Left colon (tissue), 2 donors: ENCODE data around the gene SLC22A25. TPM values are rescaled to one million over a fixed set of nuclear protein-coding genes. Genes with fewer than 3 reads are reported as not detected.
"Not testable (repeated sequence)": the region's sequence is repeated elsewhere in the genome, so short reads cannot be mapped to it uniquely, and the experiment has no call there.

ENCODE experiments used
- ATAC-seq: fragments of 200-7000 bp; cut with Tn5 transposase; one replicate; pipeline ENCODE4 v1.9.1; 2020; ENCODE audit warnings: mild to moderate bottlenecking, moderate library complexity
- DNase-seq, 2 donors: peaks; one replicate each; pipeline ENCODE4 v3.0.0-alpha.2; 2020
- intact Hi-C, 2 donors: fragments of 100-400 bp; cut with DNase I in 1 of 2; cut with micrococcal nuclease in 1 of 2; formaldehyde crosslinking; loops; one replicate each; pipeline versions ENCODE4 v1.11.2 to v1.14.0; 2022; cut with DNase I, micrococcal nuclease
- long read RNA-seq: library from polyadenylated mRNA; unstranded; transcript quantifications from one replicate; pipeline ENCODE4 v2.0.0, GENCODE V29; 2021
- total RNA-seq, 2 donors: library from RNA; stranded (reverse); fragmentation: NEBNext Ultra II Directional; extraction: Animal tissue kit (Norgen Biotek cat#: 25700); gene quantifications; one replicate each; pipeline ENCODE4 v1.2.1, GENCODE V29; 2021
- donor health status: DM: no; HTN: no; CAD: no.
- donor health status: DM: yes; HTN: yes; CAD: no.

SLC22A25 gene
- not detected for total RNA-seq
- long read RNA-seq, result 0 reads

DNA sequence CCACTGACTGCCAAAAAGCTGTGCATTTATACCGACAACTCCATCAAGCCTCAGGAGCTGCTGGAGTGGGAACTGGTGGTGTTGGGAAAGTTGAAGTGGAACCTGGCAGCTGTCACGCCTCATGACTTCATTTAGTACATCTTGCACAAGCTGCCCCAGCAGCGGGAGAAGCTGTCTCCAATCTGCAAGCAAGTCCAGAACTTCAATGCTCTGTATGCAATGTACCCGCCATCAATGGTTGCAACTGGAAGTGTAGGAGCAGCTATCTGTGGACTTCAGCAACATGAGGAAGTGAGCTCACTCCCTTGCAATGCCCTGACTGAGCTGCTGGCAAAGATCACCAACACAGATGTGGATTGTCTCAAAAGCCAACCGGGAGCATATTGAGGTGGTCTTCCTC, at the start of gene SLC22A25:
SLC22A25 (minus strand) TSS at position 67 of the 400 bp plus-strand sequence. CDS start 13,947 bp downstream, outside the sequence.
- DNase-seq, result no peak
- no peak for ATAC-seq
- intact Hi-C loops, result no loop called here

DNA sequence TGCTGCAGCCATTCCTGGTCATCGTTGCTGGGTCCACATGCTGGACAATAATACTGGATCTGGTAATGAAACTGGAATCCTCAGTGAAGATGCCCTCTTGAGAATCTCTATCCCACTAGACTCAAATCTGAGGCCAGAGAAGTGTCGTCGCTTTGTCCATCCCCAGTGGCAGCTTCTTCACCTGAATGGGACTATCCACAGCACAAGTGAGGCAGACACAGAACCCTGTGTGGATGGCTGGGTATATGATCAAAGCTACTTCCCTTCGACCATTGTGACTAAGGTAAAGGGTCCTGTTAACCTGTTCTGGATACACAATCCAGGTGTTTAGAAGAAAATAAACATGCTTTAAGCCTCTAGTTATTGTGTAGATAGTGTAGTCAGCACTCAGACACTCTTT, 46.9 kb upstream of the SLC22A25 start:
- intact Hi-C loops, result no loop called here
- DNase-seq (no peak), ATAC-seq (no peak)

DNA sequence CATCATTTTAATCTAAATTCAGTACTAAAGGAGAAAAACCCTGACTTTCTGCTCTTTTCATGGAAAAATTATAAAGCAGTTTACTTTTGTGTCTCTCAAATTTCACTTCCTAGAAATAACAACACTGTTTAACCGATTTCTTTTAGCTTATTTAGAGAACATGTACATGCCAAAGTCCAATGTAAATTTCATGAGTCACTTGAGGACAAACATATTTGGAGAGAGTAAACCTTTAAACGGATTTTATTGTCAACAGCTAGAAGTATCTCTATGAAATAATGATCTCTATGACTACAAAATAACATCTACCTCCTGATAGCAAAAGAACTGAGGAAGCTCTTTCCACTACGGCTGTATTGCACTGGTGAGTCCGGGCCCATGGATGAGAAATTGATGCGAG, 46.3 kb upstream of the SLC22A25 start:
- DNase-seq (no peak), ATAC-seq (peak; percentile 80)
- intact Hi-C loops, result no loop called here

DNA sequence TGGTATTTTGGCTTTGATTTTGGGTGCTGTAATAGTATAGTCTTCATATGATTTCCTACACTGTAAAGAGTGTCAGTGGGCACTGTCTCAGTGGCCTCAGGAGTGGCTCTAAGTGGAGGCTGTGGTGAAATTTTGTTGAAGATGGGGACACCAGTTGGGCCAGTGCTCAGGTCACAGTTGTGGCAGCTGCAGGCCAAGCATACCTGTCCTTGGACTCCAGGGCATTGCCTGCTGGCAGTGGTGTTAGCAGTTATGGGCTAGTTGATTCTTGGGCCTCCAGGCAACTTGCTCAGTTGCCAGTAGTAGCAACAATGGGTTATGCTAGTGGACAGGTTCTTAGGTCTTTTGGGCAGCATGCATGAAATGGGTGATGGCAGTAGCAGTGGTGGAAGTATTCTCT, 39.2 kb upstream of the SLC22A25 start:
- DNase-seq (no peak), ATAC-seq (no peak)
- intact Hi-C loops, result no loop called here

DNA sequence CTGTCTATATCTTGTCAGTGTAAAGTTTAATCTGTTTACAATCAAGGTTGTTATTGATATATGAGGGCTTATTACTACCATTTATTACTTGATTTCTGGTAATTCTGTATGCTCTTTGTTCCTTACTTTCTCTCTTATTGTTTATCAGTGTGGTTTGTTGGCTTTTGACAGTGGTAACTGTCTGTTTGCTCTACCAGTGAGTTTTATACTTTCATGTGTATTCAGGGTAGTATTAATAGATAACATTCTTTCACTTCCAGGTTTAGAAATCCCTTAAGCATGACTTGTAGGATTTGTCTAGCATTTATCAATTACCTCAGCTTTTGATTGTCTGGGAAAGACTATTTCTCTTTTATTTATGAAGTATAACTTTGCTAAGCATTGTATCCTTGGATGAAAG, 37.5 kb upstream of the SLC22A25 start:
- ATAC-seq (no peak), DNase-seq (no peak)
- intact Hi-C loops, result no loop called here

DNA sequence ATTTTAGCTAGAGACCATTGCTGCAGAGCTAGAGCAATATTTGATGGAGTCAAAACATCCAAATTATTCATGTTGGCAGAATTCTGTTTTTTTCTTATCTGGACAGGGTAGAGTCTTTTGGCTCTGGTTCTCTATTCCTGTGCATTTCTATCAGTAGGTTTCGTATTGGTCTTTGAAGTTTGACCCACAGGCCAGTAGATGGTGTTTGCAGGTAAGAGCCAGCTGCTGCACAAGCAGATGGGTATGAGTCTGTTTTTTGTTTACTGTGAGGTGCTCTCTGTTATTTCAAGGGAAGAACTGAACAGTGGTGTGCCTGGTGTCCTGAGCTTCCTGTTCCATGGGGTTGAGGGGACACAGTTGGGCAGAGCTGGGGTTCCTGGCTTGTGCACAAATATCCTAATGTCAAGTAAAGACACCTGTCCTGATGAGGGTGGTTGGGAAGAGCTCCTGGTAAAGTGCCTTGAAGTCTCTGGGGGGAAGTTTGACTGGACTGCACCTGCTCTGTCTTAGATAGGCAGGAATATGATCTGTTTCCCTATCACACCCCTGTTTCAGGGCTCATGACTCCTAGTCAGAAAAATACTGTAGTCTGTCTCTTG, 34.0 kb upstream of the SLC22A25 start:
- no peak for DNase-seq
- ATAC-seq, result no peak
- intact Hi-C loops, result no loop called here

DNA sequence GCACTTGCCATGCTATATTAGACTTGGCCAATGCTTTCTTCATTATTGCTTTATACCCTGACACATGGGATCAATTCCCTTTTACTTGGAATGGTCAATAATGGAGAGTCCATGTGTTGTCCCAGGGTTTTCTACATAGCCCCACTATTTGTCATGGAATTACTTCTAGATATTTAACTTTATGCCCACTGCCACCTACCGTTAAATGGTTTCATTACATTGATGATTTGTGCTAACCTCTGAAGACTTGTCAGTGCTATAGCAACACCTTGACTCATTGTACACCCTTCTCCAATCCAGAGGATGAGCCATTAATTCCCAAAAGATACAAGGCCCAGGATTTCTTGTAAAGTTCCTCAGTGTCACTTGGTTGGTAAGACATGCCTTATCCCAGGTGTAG, 31.4 kb upstream of the SLC22A25 start:
- intact Hi-C loops, result no loop called here
- ATAC-seq (no peak), DNase-seq (no peak)

DNA sequence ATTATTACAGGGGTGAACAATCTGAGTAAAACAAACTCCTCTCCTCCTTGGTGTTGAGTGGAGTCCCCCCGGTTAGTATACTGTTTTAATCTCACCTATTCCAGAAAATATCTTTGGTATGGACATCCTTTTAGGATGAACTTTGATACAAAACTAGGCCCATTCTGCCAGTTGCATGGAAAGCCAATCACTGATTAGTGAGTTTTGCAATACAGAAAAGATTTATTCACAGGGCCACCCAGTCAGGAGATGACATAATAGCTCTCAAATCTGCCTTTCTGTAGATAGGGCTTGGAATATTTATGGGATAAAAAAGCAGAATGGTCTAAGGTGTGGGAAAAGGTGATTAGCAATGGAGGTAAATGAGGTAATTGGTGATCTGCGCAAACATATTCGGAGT, 30.3 kb upstream of the SLC22A25 start:
- ATAC-seq (no peak), DNase-seq (no peak)
- intact Hi-C loops, result no loop called here

DNA sequence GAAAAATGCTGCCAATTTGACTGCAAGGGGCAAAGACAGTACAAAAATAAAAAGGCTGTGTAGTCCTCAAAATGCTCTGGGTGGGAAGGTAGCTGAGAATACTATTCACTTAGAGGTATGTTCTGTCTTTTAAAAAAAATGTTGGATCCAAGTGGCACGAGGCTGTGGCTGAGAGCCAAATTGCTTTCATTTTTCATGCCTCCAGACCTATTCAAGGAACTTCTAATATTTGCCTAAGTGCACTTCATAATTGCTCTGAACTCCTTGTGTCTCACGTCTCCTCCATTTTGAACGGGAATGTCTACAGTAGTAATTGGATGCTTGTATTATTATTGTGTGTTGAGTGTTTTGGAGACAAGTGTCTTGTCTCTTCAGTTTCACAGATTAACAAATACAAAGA, 19.1 kb upstream of the SLC22A25 start:
- intact Hi-C loops, result no loop called here
- no peak for DNase-seq
- no peak for ATAC-seq

DNA sequence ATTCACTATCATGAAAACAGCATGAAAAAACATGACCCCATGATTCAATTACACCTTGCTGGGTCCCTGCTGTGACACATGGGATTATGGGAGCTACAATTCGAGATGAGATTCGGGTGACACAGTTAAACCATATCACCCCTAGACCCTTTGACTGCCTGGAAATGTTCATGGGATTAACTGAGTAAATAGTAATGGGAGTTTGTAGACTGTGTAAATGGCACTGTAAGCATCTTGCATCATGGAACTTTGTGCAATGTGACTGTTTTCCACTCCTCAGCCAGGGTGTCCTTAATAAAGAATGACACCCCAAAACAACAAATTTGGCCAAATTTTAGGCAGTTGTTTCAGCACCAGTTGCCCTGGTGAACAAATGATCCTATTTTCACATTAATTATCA, 7.9 kb upstream of the SLC22A25 start:
- ATAC-seq, result no peak
- intact Hi-C loops, result no loop called here

DNA sequence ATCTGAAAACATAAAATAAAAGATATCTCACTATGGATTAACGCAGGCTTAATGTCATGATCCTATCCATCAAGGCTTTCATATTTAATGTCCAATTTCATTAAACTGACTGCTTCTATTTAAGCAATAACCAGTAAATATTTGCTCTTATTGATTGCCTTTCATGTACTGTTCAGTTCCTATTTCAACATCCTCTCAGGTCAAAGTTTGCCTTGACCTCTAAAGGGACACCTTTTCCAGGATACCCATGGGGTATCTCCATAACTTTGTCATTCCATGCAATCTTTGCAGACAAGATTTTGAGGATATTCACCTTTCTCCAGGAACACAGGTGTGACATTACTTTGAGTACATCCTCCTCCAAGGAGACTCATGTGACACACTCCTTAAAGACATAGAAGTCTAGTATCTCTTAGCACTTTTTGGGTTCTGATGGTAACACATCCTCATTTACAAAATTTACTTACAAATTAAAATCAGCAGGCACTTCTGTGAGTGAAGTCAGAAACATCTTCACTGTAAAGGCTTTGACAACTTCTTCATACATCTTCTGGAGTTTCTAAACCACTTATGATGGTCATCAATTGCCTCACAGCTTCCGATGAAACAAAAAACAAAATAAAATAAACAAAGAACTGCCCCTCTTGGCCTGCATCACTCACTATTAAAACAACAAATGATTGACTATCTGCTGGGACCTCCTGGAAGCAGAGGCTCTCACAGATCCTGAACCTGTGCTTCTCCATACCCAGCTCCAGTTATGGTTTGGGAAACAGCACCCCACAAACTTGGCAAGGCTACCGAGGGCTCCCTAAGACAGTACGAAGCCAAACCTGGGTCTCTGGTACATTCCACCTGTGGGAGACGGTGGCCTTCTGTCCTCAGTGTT, 7.0 kb upstream of the SLC22A25 start:
- intact Hi-C loops, result no loop called here
- ATAC-seq, result no peak
- no peak for DNase-seq

More for the DNA sequence above, 7.9 kb upstream of the SLC22A25 start:
- DNase-seq, result no peak

DNA sequence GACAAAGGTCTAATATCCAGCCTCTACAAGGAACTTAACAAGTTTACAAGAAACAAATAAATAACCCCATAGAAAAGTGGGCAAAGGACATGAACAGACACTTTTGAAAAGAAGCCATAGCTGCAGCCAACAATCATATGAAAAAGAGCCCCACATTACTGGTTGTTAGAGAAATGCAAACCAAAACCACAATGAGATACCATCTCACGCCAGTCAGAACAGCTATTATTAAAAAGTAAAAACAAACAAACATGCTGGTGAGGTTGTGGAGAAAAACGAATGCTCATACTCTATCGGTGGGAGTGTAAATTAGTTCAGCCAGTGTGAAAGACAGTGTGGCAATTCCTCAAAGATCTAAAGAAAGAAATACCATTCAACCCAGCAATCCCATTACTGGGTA, 5.6 kb upstream of the SLC22A25 start:
- intact Hi-C loops, result no loop called here
- DNase-seq (no peak), ATAC-seq (no peak)

DNA sequence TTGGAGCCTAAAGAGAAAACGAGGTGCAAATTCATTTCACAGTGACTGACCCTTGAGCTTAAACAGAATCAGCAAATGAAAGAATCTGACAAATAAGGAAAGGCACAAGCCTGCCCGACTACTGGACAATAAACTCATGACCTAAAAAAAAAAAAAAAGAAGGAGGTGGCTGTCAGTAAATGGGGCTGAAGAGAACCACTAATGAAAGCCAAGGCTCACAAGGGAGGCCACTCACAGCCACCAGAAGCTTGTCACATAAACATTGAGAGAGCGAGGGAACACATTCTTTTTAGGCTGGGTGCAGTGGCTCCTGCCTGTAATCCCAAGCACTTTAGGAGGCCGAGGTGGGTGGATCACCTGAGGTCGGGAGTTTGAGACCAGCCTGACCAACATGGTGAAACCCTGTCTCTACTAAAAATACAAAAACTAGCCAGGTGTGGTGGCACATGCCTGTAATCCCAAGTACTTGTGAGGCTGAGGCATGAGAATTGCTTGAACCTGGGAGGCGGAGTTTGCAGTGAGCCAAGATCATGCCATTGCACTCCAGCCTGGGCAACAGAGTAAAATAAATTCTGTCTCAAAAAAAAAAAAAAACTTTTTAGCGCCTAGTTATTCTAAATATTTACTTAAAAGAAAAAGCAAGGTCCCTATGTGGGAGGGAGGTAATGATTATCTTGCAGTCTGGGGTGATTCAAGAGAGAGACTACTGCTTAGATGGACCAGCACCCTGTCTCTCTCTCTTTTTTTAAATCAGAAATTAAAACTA, 4.0 kb upstream of the SLC22A25 start:
- intact Hi-C loops, ATAC-seq, DNase-seq: not testable (repeated sequence)

DNA sequence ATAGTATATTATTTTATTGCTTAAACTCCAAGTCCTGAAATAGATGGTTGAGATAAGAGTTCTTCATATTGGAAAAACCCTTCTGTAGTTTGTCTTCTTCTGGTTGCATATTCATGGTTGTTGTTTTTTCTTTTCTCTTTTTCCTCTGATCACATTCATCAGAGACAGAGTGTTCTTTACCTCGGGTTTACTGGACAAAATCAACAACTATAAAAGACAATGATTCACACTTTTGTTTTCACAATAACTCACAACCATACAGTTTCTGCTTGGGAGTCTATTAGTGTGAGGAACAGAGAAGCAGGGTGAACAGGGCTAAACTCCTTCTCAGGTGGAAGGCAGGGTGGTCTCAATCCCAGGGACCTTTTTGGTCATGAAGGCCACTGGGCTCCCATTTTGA, 2.6 kb upstream of the SLC22A25 start:
- ATAC-seq, result no peak
- no peak for DNase-seq
- intact Hi-C loops, result no loop called here

DNA sequence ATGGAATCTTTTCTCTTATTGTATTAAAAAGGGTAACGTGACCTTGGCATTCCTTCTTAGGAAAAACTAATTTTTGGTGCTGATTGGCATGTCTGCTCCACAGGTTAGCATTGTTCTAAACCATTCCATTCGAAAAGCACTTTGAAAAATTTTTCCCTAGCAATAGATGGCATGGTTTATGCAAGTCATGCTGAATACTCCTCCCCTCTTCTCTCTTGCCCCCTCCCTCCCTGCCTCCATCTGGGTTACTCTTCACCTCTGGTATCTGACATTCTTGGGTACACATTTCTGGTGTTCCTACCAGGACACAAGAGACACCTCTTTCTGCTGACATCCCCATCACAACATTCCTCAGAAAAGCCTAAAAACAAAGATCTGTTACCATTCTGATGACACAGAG, 1.5 kb upstream of the SLC22A25 start:
- DNase-seq (no peak), ATAC-seq (no peak)
- intact Hi-C loops, result no loop called here

DNA sequence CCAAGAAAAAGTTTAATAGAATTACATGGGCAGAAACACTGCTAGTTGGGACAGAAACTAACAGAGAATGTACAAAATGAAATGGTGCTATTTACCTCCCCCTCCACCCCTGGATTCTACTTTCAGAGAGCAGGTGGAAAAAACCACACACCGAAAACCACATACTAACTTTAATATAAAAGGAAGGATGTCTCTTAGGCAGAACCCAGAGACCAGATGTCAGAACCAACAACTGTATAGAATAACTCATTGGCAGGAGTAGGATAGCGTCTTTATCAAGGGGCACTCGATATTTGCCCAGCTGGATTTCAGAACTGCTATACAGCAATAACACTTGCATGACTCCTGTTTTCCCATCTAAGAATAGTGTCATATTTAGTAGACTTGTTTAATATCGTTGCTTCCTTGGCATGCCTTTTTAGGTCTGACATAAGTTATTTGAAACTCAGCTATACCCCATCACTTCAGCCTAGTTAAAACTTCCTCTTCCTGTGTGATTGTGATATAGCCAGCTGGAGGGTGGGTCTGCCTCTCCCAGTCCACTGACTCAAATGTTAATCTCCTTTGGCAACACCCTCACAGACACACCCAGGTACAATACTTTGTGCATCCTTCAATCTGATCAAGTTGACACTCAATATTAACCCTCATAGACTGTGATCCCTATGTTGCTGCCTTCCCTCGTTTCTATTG, 1.2 kb downstream of the SLC22A25 start:
- intact Hi-C loops, result no loop called here
- no peak for ATAC-seq
- DNase-seq, result no peak

DNA sequence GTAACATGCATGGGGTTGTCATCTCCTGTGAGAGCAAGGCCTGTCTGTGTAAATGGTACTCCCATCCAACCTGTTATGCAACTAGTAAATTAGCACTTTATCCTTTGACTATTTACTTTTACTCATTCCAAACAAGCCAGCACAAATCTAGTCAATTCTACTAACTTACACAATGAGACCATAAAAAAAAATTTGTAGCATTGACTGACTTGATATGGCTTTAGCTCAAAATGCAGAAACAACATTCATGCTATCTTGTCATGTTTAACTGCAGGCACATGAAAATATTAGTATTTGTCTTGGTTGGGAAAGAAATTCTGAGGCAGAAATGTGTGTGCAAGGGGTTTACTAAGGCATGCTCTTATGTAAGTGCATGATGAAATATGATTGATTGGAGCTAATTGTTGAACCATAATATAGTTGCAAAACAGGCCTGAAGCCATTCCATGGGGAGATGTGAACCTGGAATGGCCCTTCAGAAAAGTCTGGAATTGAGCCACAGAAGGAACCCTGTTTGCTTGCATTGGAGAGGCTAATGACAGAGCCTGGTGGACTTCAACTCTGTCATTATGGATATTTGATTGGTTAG, 2.5 kb downstream of the SLC22A25 start:
- DNase-seq (no peak), ATAC-seq (no peak)
- intact Hi-C loops, result no loop called here

DNA sequence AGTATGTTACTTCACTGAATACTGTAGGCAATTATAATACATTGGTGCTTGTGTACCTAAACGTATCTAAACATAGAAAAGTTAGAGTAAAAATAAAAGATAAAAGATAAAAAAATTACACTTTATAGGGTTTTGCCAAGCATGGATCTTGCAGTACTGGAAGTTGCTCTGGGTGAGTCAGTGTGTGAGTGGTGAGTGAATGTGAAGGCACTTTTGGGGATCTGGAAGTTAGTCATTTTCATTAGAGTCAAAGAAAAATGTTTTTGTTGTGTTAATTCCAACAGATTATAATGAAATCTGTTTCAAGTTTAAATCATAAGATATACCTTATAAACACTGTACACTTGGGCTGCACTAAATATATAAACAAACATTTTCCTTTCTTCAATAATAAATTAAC, 3.3 kb downstream of the SLC22A25 start:
- no peak for ATAC-seq
- DNase-seq, result no peak
- intact Hi-C loops, result no loop called here

DNA sequence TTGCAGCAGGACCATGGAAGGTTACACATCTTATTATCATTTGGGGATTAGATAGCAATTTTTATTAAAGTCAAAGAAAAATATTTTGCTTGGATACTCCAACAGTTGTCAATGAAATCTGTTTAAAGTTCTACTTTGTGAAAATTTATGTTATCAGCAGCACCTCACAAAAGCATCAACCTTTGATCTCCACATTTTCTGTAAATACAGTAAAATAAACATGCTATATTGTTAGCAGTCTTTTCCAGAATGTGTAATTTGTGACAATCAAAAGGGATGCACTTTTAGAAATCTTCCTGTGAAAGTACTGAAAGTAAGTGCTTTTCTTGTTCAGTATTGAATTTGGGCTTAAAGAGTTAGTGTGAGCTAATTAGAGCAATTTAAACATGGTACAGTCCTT, 4.1 kb downstream of the SLC22A25 start:
- intact Hi-C loops, result no loop called here
- DNase-seq, result no peak
- ATAC-seq, result no peak
